NCI-H82 (cell line): ENCODE data around the gene S100PBP.
A peak's percentile ranks its signal among the peaks of the same experiment; 100 is the strongest.

ENCODE experiments used
- DNase-seq: peaks from one replicate; lab custom pipeline; 2025; lab: John Stamatoyannopoulos, UW

Gene S100PBP

GRCh38 chr1:32887623-32888022 is 70.2 kb downstream of the S100PBP start:
- DNase-seq: no peak

DNA sequence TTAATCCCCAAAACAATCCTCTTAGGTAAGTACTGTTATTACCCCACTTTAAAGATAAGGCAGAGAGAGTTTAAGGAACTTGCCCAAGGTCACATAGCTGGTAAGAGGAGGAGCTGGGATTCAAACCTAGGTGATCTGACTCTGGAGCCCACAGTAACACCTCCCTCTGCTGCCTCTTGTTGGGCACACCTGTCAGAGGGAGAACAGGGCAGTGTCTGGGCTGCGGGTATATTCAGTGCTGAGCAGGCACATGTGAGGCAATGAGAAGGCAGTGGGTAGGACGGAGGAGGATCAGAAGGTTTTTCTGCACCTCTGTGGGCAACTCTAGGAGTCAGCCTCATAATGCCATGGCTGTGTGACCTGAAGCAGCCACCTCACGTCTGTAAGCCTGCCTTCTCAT is 70.7 kb downstream of the S100PBP start:
- DNase-seq: no peak

GRCh38 chr1:32888677-32889420 is 71.4 kb downstream of the S100PBP start:
- no peak for DNase-seq

- DNase-seq: peak; percentile 39
Observed at GRCh38 chr1:32889731-32890278, 72.4 kb downstream of the S100PBP start.

DNA sequence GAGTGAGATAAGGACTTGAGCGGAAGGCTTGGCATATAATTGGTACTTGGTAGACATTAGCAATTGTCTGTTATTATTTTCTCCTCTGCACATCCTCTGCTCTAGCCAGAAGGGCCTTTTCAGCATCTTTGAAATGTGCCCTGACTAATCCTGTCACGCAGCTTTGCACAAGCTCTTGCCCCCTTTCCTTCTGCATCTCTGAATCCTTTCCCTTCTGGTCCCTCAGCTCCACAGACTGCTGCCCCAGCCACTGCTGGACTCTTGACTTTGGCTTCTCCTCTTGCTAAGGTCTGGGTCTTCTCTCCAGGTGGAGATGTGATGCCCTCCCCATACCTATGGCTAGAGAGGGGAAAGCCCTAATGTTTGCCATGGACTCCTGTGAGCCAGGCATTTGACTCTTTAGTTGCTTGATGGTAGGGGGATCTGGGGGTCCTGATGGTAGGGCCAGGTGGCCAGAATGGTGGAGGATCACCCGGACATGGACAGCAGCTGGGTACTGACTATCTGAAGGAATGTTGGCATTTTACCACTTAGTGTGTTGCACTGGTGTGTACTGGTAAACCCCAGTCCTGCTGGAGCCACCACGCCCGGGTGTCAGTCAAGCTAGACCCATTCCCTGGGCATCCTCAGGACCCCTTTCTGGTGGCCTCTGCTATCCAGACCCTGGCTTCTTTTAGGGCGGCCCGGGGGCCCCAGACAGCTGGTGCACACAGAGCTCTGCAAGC is 73.2 kb downstream of the S100PBP start:
- peak; percentile 72 for DNase-seq

GRCh38 chr1:32891241-32891570 is 73.8 kb downstream of the S100PBP start:
- no peak for DNase-seq

- no peak for DNase-seq
Observed at GRCh38 chr1:32891630-32892029, 74.2 kb downstream of the S100PBP start.

DNA sequence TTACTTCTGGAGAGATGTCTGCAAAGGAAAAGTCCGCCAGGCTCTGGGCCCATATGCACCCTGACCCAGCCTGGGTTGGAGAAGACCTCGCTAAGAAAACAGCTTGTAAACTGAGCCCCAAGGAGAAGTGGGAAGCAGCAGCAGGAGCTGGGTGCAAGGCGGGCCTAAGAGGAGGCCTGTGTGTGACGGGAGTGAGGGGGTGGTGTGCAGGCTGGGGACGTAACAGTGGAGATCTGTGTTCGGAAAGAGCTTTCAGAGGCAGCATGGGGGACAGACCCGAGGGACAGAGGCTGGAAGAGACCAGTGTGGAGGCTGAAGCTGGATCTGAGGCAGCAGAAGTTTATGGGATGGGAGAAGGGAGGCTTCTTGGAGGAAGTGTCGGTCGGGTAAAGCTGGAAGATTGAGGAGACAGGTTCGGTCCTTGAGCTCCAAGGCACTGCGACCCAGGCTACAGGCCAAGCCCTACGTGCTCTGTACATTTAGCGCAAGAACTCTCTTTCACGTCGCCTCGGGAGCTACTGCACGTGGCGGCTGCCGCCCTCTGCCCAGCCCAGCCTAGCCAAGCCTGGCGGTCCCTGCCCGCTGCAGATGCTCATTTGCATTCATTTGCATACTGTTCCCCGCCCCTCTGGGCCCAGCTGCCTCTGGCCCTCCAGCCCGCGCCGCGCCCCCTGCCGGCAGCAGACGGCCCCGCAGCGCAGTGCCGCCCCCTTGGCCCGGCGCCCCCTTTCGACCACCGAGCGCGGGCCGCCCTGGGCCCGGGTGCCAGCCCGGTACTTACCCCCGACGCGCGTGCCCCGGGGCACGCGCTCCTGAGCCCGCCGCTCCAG is 75.1 kb downstream of the S100PBP start:
- peak; percentile 95 for DNase-seq

DNA sequence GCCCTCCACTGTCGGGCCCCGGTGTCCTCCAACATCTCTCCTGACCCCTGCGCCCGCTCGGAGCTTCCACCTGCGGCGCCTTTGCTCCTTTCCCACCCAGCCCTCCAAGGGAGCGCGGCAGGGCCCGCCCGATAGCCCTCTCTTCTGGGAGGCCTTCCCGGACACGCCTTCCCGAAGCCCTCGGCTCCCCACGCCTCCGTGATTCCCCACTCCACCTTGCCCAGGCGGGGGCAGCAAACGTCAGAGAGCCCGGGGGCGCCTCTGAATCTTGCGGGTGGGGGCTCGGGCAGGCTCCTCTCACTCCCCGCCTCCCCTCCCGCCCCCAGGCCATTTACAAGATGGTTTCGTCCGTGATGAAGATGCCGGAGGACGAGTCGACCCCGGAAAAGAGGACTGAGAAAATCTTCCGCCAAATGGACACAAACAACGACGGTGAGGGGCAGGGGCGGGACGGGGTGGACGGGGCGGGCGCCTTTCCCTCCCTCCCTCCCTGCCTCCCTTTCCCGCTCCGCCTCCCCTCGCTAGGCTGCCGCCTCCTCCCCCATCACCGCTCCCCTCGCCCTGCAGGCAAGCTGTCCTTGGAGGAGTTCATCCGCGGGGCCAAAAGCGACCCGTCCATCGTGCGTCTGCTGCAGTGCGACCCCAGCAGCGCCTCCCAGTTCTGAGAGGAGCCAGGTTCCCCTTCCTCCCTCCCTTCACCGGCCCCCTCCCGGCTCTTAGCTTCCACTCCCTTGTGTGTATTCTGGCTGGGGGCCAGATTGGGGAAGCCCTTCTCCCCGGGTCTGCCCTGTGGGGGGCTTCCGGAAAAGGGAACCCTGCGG is 76.0 kb downstream of the S100PBP start:
- DNase-seq: peak; percentile 90

DNA sequence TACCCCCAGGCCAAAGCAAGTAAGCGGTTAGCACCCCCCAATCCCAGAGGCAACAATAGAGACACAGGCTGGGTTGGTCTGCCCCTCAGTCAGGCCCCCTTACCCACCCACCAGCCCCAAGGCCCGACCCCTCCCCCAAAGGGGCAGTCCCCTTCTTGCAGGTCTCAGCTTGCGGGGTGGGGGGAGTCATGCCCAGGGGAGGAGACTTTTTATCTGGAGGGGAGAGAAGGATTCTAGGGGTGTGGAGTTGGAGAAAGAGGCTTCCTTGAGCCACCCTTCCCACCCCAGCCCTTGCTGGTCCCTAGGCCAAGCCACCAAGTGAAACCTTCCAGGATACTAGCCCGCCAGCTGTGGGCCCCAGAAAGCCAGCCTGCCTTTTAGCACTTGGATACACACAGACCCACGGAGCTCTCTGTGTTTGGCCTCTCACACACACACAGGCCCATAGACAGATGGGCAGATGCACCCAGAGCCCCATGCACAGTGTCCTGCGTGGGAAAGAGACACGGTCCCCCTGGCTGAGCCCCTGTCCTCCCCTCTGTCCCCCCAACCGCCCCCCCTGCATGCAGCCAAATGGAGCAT is 76.7 kb downstream of the S100PBP start:
- peak; percentile 60 for DNase-seq

GRCh38 chr1:32894681-32895080 is 77.2 kb downstream of the S100PBP start:
- no peak for DNase-seq

DNA sequence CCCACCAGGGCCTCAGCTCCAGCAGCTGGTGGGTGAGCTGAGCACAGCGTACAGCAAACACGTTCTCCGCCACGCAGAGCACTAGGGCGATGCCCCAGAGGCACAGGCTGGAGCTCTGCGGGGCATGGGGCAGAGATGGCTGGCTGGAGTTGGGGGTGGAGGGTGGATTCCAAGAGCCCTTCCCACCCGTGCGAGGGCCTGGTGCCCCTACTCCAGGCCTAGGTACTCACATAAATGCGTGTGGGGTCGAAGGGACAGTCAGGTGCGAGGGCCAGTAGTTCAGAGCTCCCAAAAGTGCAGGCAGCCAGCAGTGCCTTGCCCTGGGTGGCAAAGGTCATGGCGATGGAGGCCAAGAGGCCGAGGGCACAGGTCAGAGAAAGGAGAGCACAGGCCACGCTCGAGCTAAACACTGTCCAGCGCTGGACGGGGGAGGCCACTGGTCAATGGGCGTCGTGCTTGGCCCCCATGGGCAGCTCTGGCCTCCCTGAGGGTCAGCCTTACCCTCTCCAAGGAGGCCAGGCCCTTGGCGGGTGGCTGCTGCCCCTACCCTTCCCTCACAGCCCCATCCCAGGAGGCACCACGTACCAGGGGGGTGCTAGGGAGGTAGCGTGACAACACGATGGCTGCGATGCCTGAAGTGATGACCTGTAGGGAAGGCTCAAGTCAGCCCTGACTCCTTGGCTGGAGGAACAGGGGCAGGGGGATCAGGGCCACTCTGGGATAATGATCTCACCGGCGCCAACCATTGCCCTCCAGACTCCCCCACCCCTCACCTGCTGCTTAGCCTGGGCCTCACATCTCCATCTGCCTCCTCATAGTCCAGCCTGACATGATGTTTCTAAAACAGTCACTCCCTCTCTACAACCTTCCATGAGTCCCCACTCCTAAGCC is 78.1 kb downstream of the S100PBP start:
- no peak for DNase-seq

DNA sequence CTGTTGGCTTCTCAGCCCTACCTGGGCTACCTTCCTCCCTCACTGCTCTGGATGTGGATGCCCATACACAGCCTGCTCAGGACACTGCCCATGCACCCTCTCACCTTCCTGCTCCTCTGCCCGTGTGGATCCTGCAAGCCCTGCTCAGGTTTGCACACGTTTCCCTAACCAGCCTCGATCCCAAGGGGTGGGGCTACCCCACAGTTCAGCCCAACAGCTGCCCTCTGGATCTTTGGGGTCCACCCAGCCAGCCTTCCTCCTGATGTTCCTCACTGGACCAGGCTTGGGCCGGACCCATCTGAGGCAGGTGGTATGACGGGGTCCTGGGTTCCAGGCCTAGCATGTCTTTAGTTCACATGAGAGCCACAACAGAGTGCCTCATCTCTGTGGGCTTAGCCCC is 79.0 kb downstream of the S100PBP start:
- no peak for DNase-seq

- DNase-seq: no peak
Observed at GRCh38 chr1:32897082-32898049, 79.9 kb downstream of the S100PBP start.

DNA sequence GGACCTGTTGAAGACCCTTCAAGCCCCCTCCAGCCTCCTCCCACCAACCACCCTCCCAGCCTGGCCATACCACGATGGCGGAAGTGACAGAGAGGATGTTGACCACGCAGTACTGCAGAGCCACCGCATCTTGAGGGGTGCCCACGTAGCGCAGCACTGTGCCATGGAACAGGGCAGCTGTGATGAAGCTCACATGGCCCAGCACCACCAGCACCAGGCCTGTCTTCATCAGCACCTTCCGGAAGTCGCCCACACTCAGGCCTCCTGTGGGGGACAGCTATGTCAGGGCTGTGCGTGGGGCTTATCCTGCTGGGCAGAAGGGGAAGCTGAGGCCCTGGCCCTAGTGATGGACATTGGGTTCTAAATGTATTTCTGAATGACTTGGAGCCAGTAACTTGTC is 80.6 kb downstream of the S100PBP start:
- DNase-seq: no peak

DNA sequence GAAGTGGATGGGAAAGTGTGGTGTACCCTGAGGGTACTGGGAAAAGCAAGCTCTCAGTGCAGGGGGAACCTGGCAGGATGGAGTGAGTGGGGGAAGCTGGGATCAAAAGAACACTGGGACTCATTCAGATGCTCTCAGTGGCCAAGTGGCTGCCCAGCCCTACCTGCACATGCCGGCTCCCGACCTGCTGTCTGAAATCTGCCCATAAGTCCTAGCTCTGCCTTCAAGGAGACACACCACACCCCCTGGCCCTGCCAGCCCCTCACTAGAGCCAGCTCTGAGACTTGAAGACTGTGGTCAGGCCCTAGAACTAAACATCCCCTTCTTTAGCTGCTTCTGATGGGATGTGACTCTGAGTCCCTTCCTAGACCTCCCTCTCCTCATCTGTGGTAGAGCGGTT is 81.5 kb downstream of the S100PBP start:
- no peak for DNase-seq

- peak; percentile 62 for DNase-seq
Observed at GRCh38 chr1:32899586-32900296, 82.3 kb downstream of the S100PBP start.

DNA sequence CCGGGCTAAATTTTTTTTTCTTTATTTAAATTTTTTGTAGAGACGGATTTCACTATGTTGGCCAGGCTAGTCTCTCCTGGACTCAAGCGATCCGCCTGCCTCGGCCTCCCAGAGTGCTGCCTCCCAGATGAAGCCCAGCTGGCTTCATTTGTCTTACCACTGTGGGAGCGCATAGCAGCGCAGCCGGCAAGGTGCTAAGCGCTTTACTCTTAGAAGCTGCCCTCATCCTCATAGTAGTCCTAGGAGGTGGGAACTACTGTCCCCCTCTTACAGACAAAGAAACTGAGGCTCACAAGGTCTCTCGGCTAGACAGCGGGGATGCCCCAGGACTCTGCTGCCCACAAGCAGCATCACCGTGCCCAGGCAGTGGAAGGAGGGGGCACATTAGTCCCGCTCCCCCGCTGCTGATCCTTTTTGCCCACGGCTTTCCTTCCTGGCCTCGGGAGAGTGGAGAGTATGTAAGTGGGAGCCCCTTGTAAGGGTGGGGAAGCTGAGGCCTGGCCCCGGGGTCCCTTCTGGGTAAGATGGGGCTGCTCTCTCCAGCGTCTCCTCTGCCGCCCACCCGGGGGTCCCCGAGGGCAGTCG is 83.0 kb downstream of the S100PBP start:
- peak; percentile 76 for DNase-seq
